ENCODE data around the gene WASHC2A.
"Not testable (repeated sequence)": the region's sequence is repeated elsewhere in the genome, so short reads cannot be mapped to it uniquely, and the experiment has no call there.

WASHC2A gene

DNA sequence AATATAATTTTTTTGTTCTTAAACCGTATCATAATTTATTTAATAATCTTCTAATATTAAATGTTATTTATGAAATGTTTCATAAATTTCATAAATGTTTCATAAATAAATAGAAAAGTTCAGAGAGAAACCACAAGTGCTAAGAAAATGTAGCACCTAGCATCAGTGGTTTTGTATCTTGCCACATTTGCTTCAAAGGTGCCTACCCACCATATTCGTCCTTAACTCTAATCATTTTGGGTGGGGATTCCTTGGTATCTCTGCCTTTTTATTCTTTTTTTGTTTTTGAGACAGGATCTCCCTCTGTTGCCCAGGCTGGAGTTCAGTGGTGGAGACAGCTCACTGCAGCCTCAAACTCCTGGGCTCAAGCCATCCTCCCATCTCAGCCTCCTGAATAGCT, 7.4 kb downstream of the WASHC2A start:
- not testable (repeated sequence) for DNase-seq

DNA sequence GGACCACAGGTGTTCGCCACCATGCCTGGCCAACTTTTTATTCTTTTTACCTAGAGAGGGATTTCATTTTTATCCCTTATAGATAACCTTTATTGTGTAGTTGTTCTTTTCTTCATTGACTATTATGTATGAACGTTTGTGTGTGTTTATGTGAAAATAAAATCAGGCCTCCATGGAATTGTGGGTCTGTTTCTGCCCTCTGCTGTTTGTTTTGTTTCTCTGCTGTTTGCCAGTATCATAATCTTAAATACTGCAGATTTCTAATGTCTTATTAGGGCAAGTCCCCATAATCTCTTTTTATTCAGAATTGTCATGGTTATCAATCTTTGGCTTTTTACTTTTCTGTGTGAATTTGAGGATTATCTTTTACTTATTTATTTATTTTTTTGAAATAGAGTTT, 7.8 kb downstream of the WASHC2A start:
- DNase-seq, result not testable (repeated sequence)

DNA sequence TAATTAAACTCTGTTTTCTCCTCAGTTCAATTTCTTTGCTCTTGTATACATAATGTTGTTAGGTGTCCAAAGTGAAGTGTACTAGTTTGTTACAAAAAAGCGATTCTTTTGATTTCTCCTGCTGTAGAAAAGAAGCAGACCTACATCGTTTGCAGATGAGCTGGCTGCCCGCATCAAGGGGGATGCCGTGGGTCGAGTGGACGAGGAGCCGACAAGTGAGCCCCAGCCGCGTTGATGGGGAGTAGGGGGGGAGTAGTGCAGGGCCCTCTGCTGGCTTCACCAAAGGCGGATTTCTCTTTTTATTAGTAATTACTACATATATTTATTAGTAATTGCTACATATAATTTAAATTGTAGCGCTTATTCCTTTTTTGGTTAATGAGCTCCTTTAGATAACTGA, 23.6 kb downstream of the WASHC2A start:
- not testable (repeated sequence) for DNase-seq

DNA sequence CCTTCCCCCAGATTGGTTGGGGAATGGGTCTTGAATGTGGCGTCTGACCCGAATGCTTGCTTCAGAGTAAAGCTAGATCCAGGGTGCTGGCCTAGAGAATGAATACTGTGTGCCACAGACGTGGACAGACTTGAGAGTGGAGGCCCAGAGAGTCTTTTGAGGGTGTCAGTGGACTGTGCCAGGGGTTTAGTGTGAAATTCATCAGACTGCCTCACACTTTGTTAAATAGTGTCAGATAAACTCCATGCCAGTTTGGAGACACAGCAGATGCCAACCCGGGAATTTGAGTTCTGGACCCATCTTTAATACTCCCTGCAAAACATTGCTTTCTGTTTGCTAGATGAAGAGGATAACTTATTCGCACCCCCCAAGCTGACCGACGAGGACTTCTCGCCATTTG, 25.2 kb downstream of the WASHC2A start:
- DNase-seq, result not testable (repeated sequence)

DNA sequence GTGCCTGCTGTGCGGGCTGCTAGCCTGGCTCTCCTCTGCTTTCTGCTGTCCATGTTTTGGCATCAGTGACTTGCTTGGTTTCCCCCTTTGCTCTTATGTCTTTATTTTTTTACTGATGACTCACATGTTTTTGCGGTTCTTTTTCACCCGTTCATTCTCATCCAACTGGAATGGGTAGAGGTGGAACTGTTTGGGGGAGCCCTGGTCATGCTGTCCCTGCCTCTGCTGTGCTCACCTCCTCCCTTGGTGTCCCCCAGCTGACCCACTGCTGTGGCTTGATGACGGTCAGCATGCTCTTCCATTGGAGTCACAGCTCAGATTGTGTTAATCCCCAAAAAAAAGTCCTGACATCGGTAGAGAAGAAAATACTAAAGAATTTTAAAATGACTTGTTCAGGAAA, 26.9 kb downstream of the WASHC2A start:
- DNase-seq, result not testable (repeated sequence)

DNA sequence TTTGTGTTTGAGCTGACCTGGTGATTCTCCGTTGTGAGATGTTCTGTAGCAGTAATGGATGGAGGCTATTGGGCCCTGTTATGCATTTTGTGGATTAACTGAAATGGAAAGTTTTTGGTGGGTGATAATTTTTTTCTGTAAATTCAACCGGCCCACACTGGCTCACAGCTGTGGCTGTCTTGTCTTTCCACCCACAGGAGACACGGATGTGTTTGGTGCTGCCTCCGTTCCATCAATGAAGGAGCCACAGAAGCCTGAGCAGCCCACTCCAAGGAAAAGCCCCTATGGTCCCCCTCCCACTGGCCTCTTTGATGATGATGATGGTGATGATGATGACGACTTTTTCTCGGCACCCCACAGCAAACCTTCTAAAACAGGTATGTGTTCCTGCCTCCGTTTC, 27.6 kb downstream of the WASHC2A start:
- not testable (repeated sequence) for DNase-seq

DNA sequence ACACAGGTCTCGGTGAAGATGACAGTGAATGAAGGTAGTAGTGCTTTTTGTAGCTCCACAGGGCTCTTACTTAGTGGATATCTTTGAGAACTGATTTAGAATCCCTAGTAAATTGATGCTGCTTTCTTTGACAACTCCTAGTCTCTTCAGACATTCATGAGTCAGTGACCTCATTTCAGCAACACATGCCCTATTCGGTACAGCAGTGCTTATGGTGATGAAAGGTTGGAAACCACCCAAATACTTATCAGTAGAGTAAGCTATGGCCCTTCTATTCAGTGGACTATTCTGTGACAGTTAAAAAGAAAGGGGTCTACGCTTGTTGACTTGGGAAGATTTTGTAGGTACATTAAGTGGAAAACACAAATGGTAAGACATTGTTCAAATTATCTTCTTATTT, 29.0 kb downstream of the WASHC2A start:
- DNase-seq, result not testable (repeated sequence)

DNA sequence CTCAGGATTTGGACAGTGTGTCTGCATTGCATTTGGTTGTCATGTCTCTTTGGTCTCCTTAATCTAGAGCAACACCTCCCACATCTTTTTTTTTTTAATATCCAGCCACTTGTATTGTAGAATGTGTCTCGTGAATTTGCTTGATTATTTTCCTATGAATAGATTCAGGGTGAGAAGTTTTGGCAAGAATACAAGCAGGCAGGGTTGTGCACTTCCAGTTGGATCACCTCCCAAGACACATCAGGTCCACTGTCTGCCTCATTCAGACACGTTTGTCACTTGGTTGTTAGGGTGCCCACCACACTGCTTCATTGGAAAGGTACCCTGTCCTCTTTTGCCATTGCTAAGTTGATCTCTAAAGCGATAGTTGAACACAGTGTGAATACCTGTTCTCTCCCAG, 30.9 kb downstream of the WASHC2A start:
- DNase-seq, result not testable (repeated sequence)

DNA sequence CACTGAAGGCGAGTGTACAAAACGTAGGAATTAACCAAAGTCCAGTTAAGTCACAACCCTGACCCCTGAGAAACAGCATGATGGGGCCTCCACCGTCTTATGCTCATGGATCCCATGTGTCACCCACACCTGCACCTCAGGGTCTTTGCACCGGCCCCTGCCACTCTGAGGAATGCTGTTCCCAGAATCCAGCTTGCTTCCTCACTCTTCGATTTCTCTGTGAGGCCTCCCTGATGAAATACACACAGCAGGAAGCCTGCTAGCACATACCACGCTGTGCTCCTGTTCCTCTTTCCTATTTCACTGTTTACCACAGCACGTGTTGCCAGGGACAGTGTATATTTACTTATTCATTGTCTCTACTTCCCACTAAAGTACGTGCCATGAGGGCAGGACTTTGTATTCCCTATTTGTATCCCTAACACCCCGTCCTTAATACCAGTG, 33.4 kb downstream of the WASHC2A start:
- not testable (repeated sequence) for DNase-seq

DNA sequence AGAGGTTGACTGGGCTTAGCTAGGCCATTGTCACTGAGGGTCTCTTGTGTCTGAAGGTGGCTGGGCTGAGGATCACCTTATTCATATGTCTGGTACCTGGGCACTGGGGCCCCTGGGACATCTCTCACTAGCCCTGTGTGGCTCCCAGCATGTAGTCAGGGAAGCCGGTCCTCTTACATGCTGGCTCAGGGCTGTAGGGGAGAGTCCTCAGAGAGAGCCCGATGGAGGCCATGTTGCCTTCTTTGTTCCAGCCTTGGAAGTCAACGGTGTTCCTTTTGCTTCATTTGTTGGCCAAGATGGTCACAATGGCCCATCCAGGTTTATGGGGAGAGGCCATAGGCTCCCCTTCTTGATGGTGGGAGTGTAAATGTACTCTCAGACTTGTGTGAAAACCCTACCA, 34.0 kb downstream of the WASHC2A start:
- not testable (repeated sequence) for DNase-seq

DNA sequence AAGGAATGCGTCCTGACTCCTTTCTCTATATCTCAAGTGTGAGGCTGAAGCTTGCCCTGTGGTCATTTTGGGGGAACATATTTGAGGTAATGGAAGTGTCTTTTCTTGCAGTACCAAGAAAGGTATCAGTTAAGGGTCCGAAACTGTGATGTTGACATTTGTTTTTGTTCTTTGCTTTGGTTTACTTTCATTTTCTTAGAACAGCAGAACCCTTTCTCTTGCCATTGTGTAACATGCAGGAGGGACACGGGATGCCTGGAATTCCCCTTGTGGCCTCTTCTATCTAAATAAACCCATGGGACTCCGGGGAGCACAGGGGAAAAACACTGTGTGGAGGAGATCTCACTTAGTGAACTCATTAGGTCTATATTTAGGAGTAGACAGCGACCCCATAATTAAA, 34.5 kb downstream of the WASHC2A start:
- not testable (repeated sequence) for DNase-seq

DNA sequence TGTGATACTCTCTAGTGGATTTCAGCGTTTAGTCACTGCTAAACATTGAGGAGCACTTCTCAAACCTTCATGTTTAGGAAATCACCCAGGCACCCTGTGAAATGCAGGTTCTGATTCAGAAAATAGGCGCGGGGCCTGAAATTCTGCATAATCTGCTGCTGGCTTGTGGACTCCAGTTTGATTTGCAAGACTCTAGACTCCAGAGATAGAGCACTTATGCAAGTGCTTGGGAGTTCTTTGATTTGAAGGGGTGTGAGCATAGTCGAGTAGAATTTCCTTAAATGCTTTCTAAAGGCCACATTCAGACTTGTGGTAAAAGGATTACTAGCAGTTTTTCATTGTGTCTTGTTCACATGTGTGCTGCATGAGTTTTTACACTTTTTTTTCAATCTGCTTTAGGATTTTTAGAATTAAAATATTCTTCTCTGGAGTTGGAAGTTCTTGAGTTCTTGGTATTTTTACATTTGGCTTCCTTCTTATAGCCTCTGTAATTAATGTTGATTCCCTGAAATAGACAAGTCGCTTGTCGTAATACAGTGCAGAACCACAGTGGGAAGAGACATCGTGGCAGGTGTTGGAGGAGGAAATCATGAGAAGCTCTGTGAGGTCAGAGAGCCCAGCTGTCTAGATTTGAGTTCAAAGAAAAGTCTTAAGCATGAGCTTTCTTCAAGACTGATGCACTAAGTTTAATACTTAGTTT, 41.4 kb downstream of the WASHC2A start:
- not testable (repeated sequence) for DNase-seq

DNA sequence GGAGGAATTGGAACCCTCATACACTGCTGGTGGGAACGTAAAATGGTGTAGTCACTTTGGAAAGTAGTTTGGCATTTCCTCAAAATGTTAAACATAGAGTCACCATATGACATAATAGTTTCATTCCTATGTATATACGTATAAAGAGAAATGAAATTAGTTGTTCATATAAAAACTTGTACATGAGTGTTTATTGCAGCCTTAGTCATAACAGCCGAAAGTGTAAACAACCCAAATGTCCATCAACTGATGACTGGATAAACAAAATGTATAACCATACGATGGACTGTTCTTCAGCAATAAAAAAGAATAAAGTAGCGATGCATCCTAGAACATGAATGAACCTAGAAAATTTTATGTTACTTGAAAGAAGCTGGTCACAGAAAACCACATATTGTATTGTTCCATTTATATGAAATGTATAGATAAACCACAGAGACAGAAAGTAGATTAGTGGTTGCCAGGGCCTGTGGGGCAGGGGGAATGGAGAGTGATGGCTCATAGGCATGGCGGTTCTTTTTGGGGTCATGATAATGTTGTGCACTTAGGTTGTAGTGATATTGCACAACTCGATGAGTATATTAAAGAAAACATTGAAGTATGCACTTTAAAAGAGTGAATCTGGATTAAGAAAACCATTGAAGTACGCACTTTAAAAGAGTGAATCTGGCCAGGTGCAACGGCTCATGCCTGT, 44.8 kb downstream of the WASHC2A start:
- DNase-seq, result not testable (repeated sequence)

DNA sequence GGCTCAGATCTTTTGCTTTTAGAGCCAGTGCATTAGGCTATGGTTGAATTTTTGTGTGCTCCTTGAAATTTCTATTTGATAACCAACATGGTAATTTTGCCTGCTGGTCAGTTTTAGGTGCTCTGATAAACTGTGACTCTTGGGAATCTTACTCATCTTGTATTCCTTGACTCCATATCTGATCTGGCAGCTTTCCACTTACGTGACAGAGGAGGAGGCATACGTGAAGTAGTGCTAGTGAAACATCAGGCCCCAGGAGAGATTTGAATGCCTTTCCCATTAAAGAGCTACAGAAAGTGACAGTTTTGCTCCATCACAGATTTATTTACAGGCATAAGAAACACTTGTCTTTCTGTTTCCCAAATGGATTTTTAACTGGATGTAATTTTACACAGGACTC, 59.0 kb downstream of the WASHC2A start:
- DNase-seq, result not testable (repeated sequence)

DNA sequence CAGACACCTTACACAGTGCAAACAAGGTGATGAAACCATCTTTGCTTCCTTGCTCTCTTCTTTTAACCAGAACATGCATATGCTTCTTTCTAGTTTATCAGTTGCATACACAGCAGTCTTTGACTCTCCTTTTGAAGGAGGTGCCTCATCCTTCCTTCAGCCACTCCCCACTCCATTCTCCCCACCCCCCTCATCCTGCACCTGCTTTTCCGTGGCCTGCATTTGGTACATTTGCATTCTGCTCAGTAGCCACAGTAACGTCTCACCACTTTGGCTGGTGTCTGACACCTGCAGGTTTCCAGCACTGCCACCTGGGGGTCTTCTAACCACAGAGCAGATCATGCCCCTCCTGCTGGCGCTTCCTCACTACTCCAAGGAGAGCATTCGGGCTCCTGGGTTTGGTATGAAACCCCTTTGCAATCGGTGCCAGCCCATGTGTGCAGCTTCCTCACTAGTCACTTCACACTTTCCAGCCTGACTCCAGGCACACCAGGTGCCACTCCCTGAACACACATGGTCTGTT, 60.1 kb downstream of the WASHC2A start:
- not testable (repeated sequence) for DNase-seq

DNA sequence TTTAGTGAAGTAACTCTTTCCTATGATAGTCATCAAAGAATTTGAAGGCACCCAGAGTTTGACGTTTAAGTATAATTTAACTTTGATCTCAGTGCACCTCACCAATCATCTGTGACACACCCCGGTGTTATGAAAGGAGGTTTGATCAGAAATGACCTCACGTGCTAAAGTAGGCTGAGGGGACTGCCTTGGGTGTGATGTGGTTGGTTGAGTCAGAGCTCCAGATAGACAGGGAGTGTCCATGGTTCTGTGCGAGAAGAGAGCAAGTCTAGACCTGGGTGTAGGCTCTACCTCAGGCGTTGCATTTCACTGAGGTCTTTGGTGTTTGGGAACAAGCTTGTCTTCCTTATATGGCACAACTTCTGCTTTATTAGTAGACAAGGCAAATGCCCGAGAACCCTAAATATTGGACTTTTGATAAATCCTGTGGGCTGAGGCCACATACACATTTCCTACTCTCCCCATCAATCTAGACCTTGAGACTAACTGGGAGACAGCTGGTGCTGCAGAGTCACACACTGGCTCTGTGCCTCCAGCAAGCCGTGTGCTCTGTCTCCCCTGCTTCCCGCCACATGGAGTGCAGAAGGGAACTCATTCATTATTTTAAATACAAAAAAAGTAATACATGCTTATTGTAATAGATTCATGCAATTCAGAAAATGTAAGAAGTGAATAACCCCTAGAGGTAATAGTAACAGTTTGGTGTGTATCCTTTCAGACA, 63.7 kb downstream of the WASHC2A start:
- DNase-seq, result not testable (repeated sequence)

DNA sequence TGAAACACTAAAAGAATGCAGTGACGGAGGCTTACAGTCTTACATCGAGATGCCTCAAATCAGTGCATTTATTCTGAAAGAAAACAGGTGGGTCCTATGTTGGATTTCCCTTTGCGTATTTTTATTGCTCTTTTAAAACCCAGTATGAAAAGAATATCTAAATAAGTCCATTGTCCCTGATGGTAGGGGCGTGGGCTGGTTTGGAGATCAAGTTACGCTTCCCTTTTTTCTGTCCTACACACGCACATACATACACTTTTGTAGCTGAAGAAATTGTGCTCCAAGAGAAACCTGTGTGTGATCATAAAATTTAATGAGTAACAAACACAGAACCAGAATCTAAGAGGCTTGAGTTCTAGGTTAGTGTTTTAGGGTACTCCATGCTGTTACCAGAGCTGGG, 64.6 kb downstream of the WASHC2A start:
- not testable (repeated sequence) for DNase-seq

DNA sequence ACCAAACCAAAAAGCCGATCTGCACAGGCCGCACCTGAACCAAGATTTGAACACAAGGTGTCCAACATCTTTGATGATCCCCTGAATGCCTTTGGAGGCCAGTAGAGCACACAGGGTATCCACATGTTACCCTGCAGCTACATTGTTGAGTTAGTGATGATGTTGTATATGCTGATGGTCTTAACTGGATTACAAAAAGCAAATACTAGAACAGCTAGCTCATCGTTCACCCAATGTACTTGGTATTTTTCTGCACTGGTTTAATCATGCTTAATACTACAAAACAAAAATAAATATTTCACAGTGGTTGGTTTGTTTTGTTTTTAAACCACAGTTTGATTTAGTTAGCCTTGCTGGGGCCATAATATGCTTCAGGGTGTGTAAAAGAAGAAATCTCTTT, 65.1 kb downstream of the WASHC2A start:
- not testable (repeated sequence) for DNase-seq

DNA sequence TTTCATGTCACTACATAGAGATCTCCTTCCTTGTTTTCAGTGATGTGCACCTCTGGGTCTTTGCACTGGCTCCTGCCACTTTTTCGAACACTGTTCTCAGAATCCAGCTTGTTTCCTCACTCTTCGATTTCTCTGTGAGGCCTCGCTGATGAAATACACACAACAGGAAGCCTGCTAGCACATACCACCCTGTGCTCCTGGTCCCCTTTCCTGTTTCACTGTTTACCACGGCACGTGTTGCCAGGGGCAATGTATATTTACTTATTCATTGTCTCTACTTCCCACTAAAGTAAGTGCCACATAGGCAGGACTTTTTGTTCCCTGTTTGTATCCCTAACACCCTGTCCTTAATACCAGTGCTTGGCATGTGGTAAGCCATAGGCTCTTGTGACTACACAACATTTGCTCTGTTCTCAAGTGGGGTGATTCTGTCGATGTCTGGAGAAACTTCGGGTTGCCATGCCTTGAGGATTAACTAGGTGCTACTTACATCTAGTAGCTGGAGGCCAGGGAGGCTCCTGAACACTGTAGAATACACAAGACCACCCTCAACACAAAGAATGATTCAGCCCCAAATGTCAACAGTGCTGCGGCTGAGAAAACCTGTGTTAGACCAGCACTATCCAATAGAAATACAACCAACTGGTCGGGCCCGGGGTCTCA, 75.9 kb downstream of the WASHC2A start:
- not testable (repeated sequence) for DNase-seq

DNA sequence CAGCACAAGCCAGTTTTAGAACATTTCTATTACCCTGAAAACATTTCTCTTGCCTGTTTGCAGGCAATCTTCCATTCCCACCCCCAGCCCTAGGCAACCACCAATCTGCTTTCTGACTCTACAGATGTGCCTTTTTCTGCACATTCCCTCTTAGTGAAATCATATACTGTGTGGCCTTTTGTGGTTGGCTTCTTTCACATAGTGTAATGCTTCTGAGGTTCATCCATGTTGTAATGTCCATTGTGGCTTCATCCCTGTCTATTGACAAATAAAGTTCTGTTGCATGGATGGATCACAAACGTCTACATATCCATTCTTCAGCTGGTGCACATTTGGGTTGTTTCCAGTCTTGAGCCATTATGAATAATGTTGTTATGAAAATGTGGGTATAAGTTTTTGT, 77.8 kb downstream of the WASHC2A start:
- not testable (repeated sequence) for DNase-seq

DNA sequence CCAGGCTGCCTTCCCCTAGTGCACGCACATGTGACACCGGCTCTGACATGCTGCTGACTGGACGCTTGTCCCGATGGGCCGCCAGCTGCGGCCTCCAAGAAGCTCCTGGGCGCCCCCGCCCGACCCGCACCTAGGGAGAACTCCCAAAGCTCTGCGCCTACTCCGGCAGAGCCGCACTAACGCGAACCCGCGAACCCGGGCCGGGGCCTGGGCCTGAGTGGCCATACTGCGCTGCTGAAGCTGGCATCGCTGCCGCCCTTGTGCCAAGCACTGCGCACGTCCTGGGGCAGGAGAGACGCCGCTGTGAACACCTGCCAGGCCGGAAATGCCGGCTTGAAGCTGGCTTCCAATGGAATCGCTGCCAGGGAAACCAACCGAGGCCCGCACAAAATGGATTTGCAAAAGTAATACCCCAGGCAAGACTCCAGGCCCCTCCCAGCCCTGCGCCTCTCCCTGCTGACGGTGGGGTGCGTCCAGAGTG, 85.1 kb downstream of the WASHC2A start:
- no peak for DNase-seq

DNA sequence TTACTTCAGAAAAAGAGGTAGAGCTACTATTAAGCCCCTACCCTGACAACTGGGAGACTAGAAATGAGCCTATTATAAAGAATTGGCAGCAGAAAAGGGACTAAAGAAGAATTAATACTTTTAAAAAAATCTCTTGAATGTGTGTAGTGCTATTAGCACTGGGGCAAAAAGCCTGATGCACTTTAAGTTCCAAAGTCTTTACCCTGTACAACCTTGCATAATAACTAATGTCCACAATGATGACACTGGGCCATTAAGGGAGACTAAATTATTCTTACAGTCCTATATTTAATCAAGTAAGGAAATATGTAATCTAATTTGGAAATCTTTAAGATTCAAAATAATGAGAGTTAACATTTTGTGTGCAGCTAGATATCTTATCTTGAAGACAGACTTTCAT, 90.1 kb downstream of the WASHC2A start:
- DNase-seq, result not testable (repeated sequence)

DNA sequence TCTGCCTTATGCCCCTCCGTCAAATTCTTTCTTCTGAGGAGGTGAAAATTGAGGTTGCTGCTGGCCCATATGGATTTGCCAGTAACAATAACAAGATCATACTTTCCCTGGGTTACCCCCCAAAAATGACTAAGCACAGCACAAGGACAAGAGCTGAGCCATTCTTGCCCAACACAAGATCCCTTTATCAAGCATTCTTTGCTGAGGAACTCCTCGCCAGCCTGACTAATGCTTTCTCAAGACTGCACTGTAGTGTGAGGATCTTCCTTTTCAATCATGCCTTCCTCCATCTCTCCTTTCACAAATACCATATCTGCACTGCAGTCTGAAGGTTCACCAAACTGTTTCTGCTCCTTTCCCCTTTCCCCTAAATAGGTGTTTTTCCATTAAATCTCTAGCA, 92.1 kb downstream of the WASHC2A start:
- DNase-seq, result not testable (repeated sequence)
